GM23248 (cell line): ENCODE data around the gene VARS2. TPM values are rescaled to one million over a fixed set of nuclear protein-coding genes. Genes with fewer than 3 reads are reported as not detected.

Experiments
- DNase-seq: peaks from one replicate; pipeline ENCODE4 v3.0.0-alpha.2; 2015
- H2AFZ ChIP-seq: fragments of 200-600 bp; sonication (generic); 2 replicates; pipeline ENCODE4 v1.6.1; 2016; ENCODE audit warnings: antibody characterized with exemption
- H3F3A ChIP-seq: fragments of 200-600 bp; sonication (generic); 2 replicates; pipeline ENCODE4 v1.6.1; 2016; ENCODE audit warnings: mild to moderate bottlenecking, antibody characterized with exemption, mixed run types; ENCODE audit not compliant: insufficient read depth
- H3K27ac ChIP-seq: fragments of 200-600 bp; sonication (generic); 2 replicates; pipeline ENCODE4 v1.5.1; 2016; ENCODE audit warnings: mild to moderate bottlenecking
- H3K27me3 ChIP-seq: fragments of 200-600 bp; sonication (generic); replicated peaks from 2 replicates; pipeline ENCODE4 v1.6.1; 2016; ENCODE audit warnings: mild to moderate bottlenecking; ENCODE audit not compliant: insufficient read depth
- H3K36me3 ChIP-seq: fragments of 200-600 bp; sonication (generic); 2 replicates; pipeline ENCODE4 v1.6.1; 2016; ENCODE audit warnings: low read depth, mild to moderate bottlenecking
- H3K4me1 ChIP-seq: fragments of 200-600 bp; sonication (generic); 2 replicates; pipeline ENCODE4 v1.6.1; 2016; ENCODE audit warnings: mild to moderate bottlenecking; ENCODE audit not compliant: insufficient read depth
- H3K4me2 ChIP-seq: fragments of 200-600 bp; sonication (generic); one replicate; pipeline ENCODE4 v1.6.1; 2016; ENCODE audit warnings: mild to moderate bottlenecking; ENCODE audit not compliant: unreplicated experiment
- H3K4me3 ChIP-seq: fragments of 200-600 bp; sonication (generic); 2 replicates; pipeline ENCODE4 v1.5.1; 2016; ENCODE audit warnings: mild to moderate bottlenecking
- H3K79me2 ChIP-seq: fragments of 200-600 bp; sonication (generic); 2 replicates; pipeline ENCODE4 v1.6.1; 2016; ENCODE audit warnings: mild to moderate bottlenecking; ENCODE audit not compliant: insufficient read depth
- H3K9ac ChIP-seq: fragments of 200-600 bp; sonication (generic); 2 replicates; pipeline ENCODE4 v1.6.1; 2016; ENCODE audit warnings: mild to moderate bottlenecking
- H3K9me2 ChIP-seq: fragments of 200-600 bp; sonication (generic); 2 replicates; pipeline ENCODE4 v1.6.1; 2016; ENCODE audit warnings: mixed run types, mild to moderate bottlenecking, moderate library complexity; ENCODE audit not compliant: insufficient read depth
- H3K9me3 ChIP-seq: fragments of 200-600 bp; sonication (generic); one replicate; pipeline ENCODE4 v1.6.1; 2017; ENCODE audit warnings: low read depth
- H4K20me1 ChIP-seq: fragments of 200-600 bp; sonication (generic); 2 replicates; pipeline ENCODE4 v1.6.0; 2016; ENCODE audit not compliant: insufficient read depth
- EZH2 ChIP-seq: fragments of 200-600 bp; sonication (generic); IDR thresholded peaks from 2 replicates; pipeline ENCODE4 v1.6.1; 2018; ENCODE audit warnings: antibody characterized with exemption, mild to moderate bottlenecking; ENCODE audit not compliant: insufficient read depth, poor library complexity, severe bottlenecking
- EZH2phosphoT487 ChIP-seq: fragments of 200-600 bp; sonication (generic); IDR thresholded peaks from 2 replicates; pipeline ENCODE4 v1.6.1; 2018; ENCODE audit warnings: antibody characterized with exemption, moderate library complexity, mild to moderate bottlenecking, low read depth; ENCODE audit not compliant: insufficient read depth
- WGBS, 2 experiments: methylation state at CpG; one replicate each; pipeline ENCODE4 v1.1.6; 2015 to 2017; ENCODE audit warnings: low lambda C conversion rate in 2 of 2, low coverage in 1 of 2; ENCODE audit errors: missing lambda C conversion rate in 2 of 2; 5-methylcytosine and 5-hydroxymethylcytosine counted together
- in situ Hi-C: fragments of 300-500 bp; cut with MboI; formaldehyde crosslinking; loops from 2 replicates; pipeline ENCODE4 v1.15.0; 2020
- polyA plus RNA-seq: library from polyadenylated mRNA; unstranded; fragments of >200 nt; fragmentation: Nextera tagmentation; extraction: Ambion mirVana; gene quantifications from 2 replicates; pipeline ENCODE4 v1.2.1, GENCODE V29; 2016
- total RNA-seq: library from RNA; depleted of rRNA; stranded (reverse); fragments of >200 nt; shearing (Covaris generic); gene quantifications from 2 replicates; pipeline ENCODE4 v1.2.3, GENCODE V29; 2014

Gene VARS2
- total and polyA plus RNA-seq, 2 experiments from 2014 or later, result 9.9 to 20.8 TPM

- Histone ChIP-seq H3F3A (no peaks in the 10 kb centered on the region), H3K9me2 (no peaks in the 10 kb centered on the region), H3K4me3 (peak overlapping the region; percentile 64), H3K27ac (no peak overlapping the region), H4K20me1 (no peaks in the 10 kb centered on the region), H3K36me3 (no peaks in the 10 kb centered on the region), H3K9ac (peak overlapping the region; percentile 42; the same call in 1 of the 2 replicates), H2AFZ (peak overlapping the region; percentile 82), H3K27me3 (peaks cover 38% of the 10 kb centered on the region), H3K4me1 (0 out of 2 replicates have a peak, but pooled peaks cover 4% of the 10 kb centered on the region), H3K79me2 (no peaks in the 10 kb centered on the region), H3K4me2 (peak overlapping the region; percentile 70), H3K9me3 (no peaks in the 10 kb centered on the region)
- peak; percentile 35 for DNase-seq
- 56 to 60% methylated on average over 9 of the region's 9 CpGs for WGBS, 2 experiments
- in situ Hi-C loops, result no loop called here
- no peak for TF ChIP-seq EZH2phosphoT487
- TF ChIP-seq EZH2, result no peak
Measured at GRCh38 chr6:30954631-30955366, 40.8 kb downstream of the VARS2 start.

GRCh38 chr6:30955367-30956042 is 41.5 kb downstream of the VARS2 start:
- Histone ChIP-seq H3K9me3 (no peaks in the 10 kb centered on the region), H3K79me2 (no peaks in the 10 kb centered on the region), H3K4me3 (peak overlapping the region; percentile 64), H4K20me1 (no peaks in the 10 kb centered on the region), H3F3A (no peaks in the 10 kb centered on the region), H3K36me3 (no peaks in the 10 kb centered on the region), H3K4me1 (0 out of 2 replicates have a peak, but pooled peaks cover 4% of the 10 kb centered on the region), H2AFZ (peak overlapping the region; percentile 82), H3K9me2 (no peaks in the 10 kb centered on the region), H3K9ac (peak overlapping the region; percentile 42; the same call in 1 of the 2 replicates), H3K27me3 (peaks cover 41% of the 10 kb centered on the region), H3K27ac (no peak overlapping the region), H3K4me2 (peak overlapping the region; percentile 70)
- peak; percentile 44 for DNase-seq
- in situ Hi-C loops, result no loop called here
- 12 to 13% methylated on average over 36 to 40 of the region's 46 CpGs for WGBS, 2 experiments
- no peak for TF ChIP-seq EZH2phosphoT487
- TF ChIP-seq EZH2, result no peak

- Histone ChIP-seq H3K9me3 (no peaks in the 10 kb centered on the region), H3K4me3 (no peak overlapping the region), H3K27me3 (peaks cover 32% of the 10 kb centered on the region), H3K9me2 (no peaks in the 10 kb centered on the region), H3K36me3 (no peaks in the 10 kb centered on the region), H3K4me2 (no peak overlapping the region), H2AFZ (no peak overlapping the region), H3K79me2 (no peaks in the 10 kb centered on the region), H3K27ac (no peak overlapping the region), H3K4me1 (0 out of 2 replicates have a peak, but pooled peaks cover 4% of the 10 kb centered on the region), H3K9ac (no peak overlapping the region), H3F3A (no peaks in the 10 kb centered on the region), H4K20me1 (no peaks in the 10 kb centered on the region)
- in situ Hi-C loops, result no loop called here
- 74 to 81% methylated on average over 2 of the region's 2 CpGs for WGBS, 2 experiments
- TF ChIP-seq EZH2phosphoT487, result no peak
- no peak for TF ChIP-seq EZH2
- DNase-seq, result no peak
Measured at GRCh38 chr6:30957716-30958115, 43.7 kb downstream of the VARS2 start.

GRCh38 chr6:30960907-30961673 is 47.1 kb downstream of the VARS2 start:
- Histone ChIP-seq H3K9me3 (no peaks in the 10 kb centered on the region), H3K27ac (no peak overlapping the region), H3K9me2 (no peaks in the 10 kb centered on the region), H3K4me3 (no peak overlapping the region), H3K27me3 (peaks cover 35% of the 10 kb centered on the region), H3K9ac (no peak overlapping the region), H3K4me1 (no peaks in the 10 kb centered on the region), H2AFZ (no peak overlapping the region), H3K79me2 (no peaks in the 10 kb centered on the region), H3K4me2 (no peak overlapping the region), H3F3A (no peaks in the 10 kb centered on the region), H3K36me3 (no peaks in the 10 kb centered on the region), H4K20me1 (no peaks in the 10 kb centered on the region)
- TF ChIP-seq EZH2, result no peak
- no peak for TF ChIP-seq EZH2phosphoT487
- in situ Hi-C loops, result no loop called here
- 48 to 52% methylated on average over 9 of the region's 9 CpGs for WGBS, 2 experiments
- peak; percentile 67 for DNase-seq
